PC-3 (cell line): ENCODE results near the gene DISC1. TPM values are rescaled to one million over a fixed set of nuclear protein-coding genes. Genes with fewer than 3 reads are reported as not detected.
"Not testable (repeated sequence)": the region's sequence is repeated elsewhere in the genome, so short reads cannot be mapped to it uniquely, and the experiment has no call there.

Source experiments
- ATAC-seq: fragments of 200-7000 bp; cut with Tn5 transposase; 2 replicates; pipeline ENCODE4 v1.9.1; 2020; ENCODE audit warnings: mild to moderate bottlenecking, moderate library complexity
- BruUV-seq: library from RNA; stranded (reverse); fragments of 400-500 nt; replicated peaks from 2 replicates; lab custom pipeline; 2021; lab: Mats Ljungman, UMichigan
- CTCF ChIA-PET: fragments of 300-600 bp; sonication (Branson Sonifier 250); formaldehyde crosslinking; loops from one replicate; lab custom pipeline; 2022; ENCODE audit warnings: antibody characterized with exemption; lab: Charles Lee
- POLR2A ChIA-PET: fragments of 300-600 bp; sonication (Branson Sonifier 250); formaldehyde crosslinking; loops from one replicate; lab custom pipeline; 2022; ENCODE audit warnings: antibody characterized with exemption; ENCODE audit not compliant: unreplicated experiment; lab: Charles Lee
- DNase-seq: peaks from one replicate; pipeline ENCODE4 v3.0.0-alpha.2; 2015
- H2AFZ ChIP-seq: fragments of 300-600 bp; sonication (generic); 2 replicates; pipeline ENCODE4 v1.6.0; 2016; ENCODE audit warnings: antibody characterized with exemption, low read length
- H3F3A ChIP-seq: fragments of 300-600 bp; sonication (generic); one replicate; pipeline ENCODE4 v1.6.0; 2017; ENCODE audit warnings: antibody characterized with exemption, low read length, control low read depth, mild to moderate bottlenecking; ENCODE audit not compliant: unreplicated experiment
- H3K27ac ChIP-seq: fragments of 300-600 bp; sonication (generic); 2 replicates; pipeline ENCODE4 v1.5.1; 2016; ENCODE audit warnings: mild to moderate bottlenecking, low read length
- H3K27me3 ChIP-seq: fragments of 300-600 bp; sonication (generic); 2 replicates; pipeline ENCODE4 v1.6.1; 2016; ENCODE audit warnings: low read length, mixed read lengths
- H3K36me3 ChIP-seq: fragments of 300-600 bp; sonication (generic); 2 replicates; pipeline ENCODE4 v1.6.1; 2016; ENCODE audit warnings: low read depth, mixed run types, low read length, mixed read lengths
- H3K4me1 ChIP-seq: fragments of 300-600 bp; sonication (generic); 2 replicates; pipeline ENCODE4 v1.5.1; 2016; ENCODE audit warnings: low read length; ENCODE audit not compliant: insufficient read depth
- H3K4me2 ChIP-seq: fragments of 300-600 bp; sonication (generic); 2 replicates; pipeline ENCODE4 v1.6.0; 2016; ENCODE audit warnings: low read length
- H3K4me3 ChIP-seq: fragments of 300-600 bp; sonication (generic); 2 replicates; pipeline ENCODE4 v1.5.1; 2016; ENCODE audit warnings: mild to moderate bottlenecking, low read length, mixed read lengths
- H3K79me2 ChIP-seq: fragments of 300-600 bp; sonication (generic); 2 replicates; pipeline ENCODE4 v1.6.1; 2017; ENCODE audit warnings: low read length, mixed read lengths
- H3K9ac ChIP-seq: fragments of 300-600 bp; sonication (generic); 2 replicates; pipeline ENCODE4 v1.6.0; 2016; ENCODE audit warnings: mild to moderate bottlenecking, low read length
- H3K9me2 ChIP-seq: fragments of 300-600 bp; sonication (generic); replicated peaks from 2 replicates; pipeline ENCODE4 v1.6.1; 2016; ENCODE audit warnings: mixed run types, low read length, mixed read lengths
- H3K9me3 ChIP-seq: fragments of 300-600 bp; sonication (generic); 2 replicates; pipeline ENCODE4 v1.6.1; 2016; ENCODE audit warnings: low read length, mixed read lengths
- H4K20me1 ChIP-seq: fragments of 300-600 bp; sonication (generic); 2 replicates; pipeline ENCODE4 v1.6.1; 2016; ENCODE audit warnings: low read length, mixed read lengths
- CTCF ChIP-seq: fragments of 300-600 bp; sonication (generic); conservative IDR thresholded peaks from 2 replicates; pipeline ENCODE4 v1.5.1; 2017; ENCODE audit warnings: antibody characterized with exemption, low read depth, mild to moderate bottlenecking, low read length
- EZH2 ChIP-seq: fragments of 300-600 bp; sonication (generic); IDR thresholded peaks from one replicate; pipeline ENCODE4 v1.6.1; 2017; ENCODE audit warnings: antibody characterized with exemption, mild to moderate bottlenecking, low read length; ENCODE audit not compliant: unreplicated experiment
- EZH2phosphoT487 ChIP-seq: fragments of 300-600 bp; sonication (generic); IDR thresholded peaks from 2 replicates; pipeline ENCODE4 v1.6.1; 2018; ENCODE audit warnings: mild to moderate bottlenecking, antibody characterized with exemption, low read length, borderline replicate concordance
- intact Hi-C: fragments of 100-400 bp; cut with micrococcal nuclease; formaldehyde crosslinking; loops from 2 replicates; pipeline ENCODE4 v1.9.0; 2023
- total RNA-seq: library from RNA; depleted of rRNA; stranded (reverse); fragments of >200 nt; gene quantifications from 2 replicates; pipeline ENCODE4 v1.2.3, GENCODE V29; 2014

The DISC1 gene
- total RNA-seq, 1 experiment from 2014 or later, result 3.4 TPM

GRCh38 chr1:231592809-231593208 lies 33.8 kb upstream of the DISC1 start:
- Histone ChIP-seq H3F3A (no peaks in the 10 kb centered on the region), H3K9me2 (no peaks in the 10 kb centered on the region), H3K4me1 (peaks cover 3% of the 10 kb centered on the region; the same call in 1 of the 2 replicates), H3K4me3 (no peak overlapping the region), H3K27ac (no peak overlapping the region), H3K9ac (no peak overlapping the region), H4K20me1 (no peaks in the 10 kb centered on the region), H2AFZ (no peak overlapping the region), H3K79me2 (no peaks in the 10 kb centered on the region), H3K9me3 (no peaks in the 10 kb centered on the region), H3K27me3 (no peaks in the 10 kb centered on the region), H3K4me2 (no peak overlapping the region), H3K36me3 (no peaks in the 10 kb centered on the region)
- TF ChIP-seq EZH2, result no peak
- TF ChIP-seq CTCF, result no peak
- TF ChIP-seq EZH2phosphoT487, result no peak
- ATAC-seq (no peak), DNase-seq (no peak)
- POLR2A ChIA-PET, result no interaction called here
- no TSS peak for BruUV-seq
- intact Hi-C loops, result no loop called here
- CTCF ChIA-PET, result interaction anchor here (0.7 kb wide), 1 partner anchor 10 kb away, joined by 6 read pairs; no protein-coding TSS in a partner anchor

GRCh38 chr1:231593264-231593663 lies 33.3 kb upstream of the DISC1 start:
- H3K79me2 ChIP-seq, H3K27ac ChIP-seq, intact Hi-C loops, H3K9me2 ChIP-seq, H3F3A ChIP-seq, H3K36me3 ChIP-seq, POLR2A ChIA-PET, H3K27me3 ChIP-seq, DNase-seq, H3K4me3 ChIP-seq, H3K4me2 ChIP-seq, H3K4me1 ChIP-seq, H3K9ac ChIP-seq, BruUV-seq, ATAC-seq, H4K20me1 ChIP-seq, H2AFZ ChIP-seq, H3K9me3 ChIP-seq: not testable (repeated sequence)
- CTCF ChIA-PET, result interaction anchor here (0.7 kb wide), 1 partner anchor 10 kb away, joined by 6 read pairs; no protein-coding TSS in a partner anchor

GRCh38 chr1:231594123-231594522 lies 32.5 kb upstream of the DISC1 start:
- H3K36me3 ChIP-seq, result no peaks in the 10 kb centered on the region
- no peak overlapping the region for H3K4me3 ChIP-seq
- ChIA-PET POLR2A (no interaction called here), CTCF (no interaction called here)
- no peaks in the 10 kb centered on the region for H3K79me2 ChIP-seq
- H3K27me3 ChIP-seq, result no peaks in the 10 kb centered on the region
- no peak for ATAC-seq
- intact Hi-C loops, result no loop called here
- DNase-seq, result no peak
- H3F3A ChIP-seq, result no peaks in the 10 kb centered on the region
- H4K20me1 ChIP-seq, result no peaks in the 10 kb centered on the region
- BruUV-seq, result no TSS peak
- no peaks in the 10 kb centered on the region for H3K9me3 ChIP-seq
- no peak overlapping the region for H3K27ac ChIP-seq
- no peak overlapping the region for H3K4me2 ChIP-seq
- no peak for TF ChIP-seq CTCF
- TF ChIP-seq EZH2phosphoT487, result no peak
- TF ChIP-seq EZH2, result no peak
- peaks cover 3% of the 10 kb centered on the region; the same call in 1 of the 2 replicates for H3K4me1 ChIP-seq
- no peaks in the 10 kb centered on the region for H3K9me2 ChIP-seq
- H2AFZ ChIP-seq, result no peak overlapping the region
- H3K9ac ChIP-seq, result no peak overlapping the region
